Measurements from ENCODE around the gene CCDC24.

The CCDC24 gene

DNA sequence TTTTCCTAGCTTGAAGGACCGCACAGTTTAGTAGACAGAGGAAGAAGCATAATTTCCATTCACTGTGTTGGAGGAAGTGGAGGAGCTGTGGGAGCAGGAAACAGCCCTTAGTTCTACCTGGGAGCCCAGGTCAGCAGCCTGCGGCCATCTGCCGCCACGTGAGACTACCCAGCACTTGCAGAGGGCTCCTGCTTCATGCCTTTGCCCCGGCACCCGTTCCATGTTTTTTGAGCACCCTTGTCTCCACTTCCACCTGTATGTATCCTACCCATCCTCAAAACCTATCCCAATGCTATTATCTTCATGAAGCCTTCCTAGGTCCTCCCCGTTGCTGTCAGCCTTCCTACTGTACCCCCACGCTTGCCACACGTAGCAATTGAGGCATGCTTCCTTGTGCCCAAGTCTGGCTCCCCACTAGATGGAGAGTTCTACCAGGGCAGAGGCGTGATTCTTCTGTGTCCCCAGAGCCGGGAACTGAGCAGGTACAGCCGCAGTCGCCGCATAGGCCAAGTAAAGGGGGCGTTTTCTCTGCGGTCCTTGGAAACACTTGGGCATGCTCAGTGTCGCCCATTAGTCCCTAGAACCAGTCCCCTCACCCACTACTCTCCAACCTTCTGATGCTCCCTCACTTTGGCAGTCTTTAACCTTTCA, 38.0 kb downstream of the CCDC24 start:
- DNase-seq, result no peak

DNA sequence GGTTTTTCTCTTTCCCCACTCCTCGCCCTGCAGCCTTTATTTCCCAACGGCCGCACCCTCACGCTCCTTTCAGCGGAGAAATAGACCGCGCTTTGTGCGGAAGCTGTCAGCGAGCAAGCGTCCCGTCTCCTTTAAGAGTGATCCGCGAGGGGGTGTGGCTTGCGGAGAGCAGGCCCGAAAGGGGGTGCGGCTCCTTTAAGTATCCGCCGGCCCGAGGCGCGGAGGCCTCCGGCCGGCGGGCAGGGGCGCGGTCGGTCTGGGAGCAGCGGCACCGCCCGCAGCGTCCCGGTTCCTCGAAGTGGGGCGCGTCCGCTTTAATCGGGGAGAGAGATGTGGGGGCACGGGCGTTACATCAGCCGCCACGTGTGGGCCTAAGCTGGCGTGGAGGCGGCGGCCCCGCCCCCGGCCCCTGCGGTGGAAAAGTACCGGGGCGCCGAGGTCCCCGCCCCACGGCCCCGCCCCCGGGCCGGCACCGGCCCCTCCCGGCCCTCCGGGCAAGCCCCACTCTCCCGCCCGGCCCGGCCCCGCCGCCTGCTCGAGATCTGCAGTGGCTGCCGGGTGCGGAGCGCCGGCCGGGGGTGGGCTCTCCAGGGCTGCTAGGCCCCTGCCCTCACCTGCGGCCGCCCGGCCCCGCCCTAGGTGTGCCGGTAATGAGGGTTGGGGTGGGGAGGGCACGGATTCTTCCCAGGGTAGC, 38.7 kb downstream of the CCDC24 start:
- peak; percentile 46 for DNase-seq

DNA sequence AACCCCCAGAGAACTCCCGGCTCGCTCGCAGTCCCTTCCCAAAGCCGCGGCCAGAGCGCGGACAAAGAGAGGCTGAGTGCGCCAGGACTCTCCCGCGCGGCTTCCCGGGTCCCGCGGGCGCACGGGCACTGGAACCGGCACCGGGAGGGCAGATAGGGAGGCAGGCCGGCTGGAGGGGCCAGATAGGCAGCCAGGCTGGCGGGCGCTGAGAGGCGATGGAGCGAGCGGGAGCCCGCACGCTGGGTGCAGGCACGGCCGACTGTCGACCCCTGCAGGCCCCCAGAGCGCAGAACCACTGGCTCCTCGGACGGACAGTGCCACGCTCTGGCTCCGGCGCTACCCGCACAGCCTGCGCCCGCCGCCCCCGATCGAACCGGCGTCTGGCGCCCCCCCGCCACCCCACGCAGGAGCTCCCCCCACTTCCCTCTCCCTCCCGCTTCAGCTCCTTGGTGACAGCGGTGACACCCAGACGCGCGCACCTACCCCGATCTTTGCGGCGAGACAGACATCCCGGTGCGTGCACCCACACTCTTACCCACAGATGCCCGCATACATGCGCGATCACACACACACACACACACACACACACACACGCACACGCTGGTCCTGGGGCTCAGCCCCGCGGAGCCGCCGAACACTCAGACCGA, 39.3 kb downstream of the CCDC24 start:
- no peak for DNase-seq

DNA sequence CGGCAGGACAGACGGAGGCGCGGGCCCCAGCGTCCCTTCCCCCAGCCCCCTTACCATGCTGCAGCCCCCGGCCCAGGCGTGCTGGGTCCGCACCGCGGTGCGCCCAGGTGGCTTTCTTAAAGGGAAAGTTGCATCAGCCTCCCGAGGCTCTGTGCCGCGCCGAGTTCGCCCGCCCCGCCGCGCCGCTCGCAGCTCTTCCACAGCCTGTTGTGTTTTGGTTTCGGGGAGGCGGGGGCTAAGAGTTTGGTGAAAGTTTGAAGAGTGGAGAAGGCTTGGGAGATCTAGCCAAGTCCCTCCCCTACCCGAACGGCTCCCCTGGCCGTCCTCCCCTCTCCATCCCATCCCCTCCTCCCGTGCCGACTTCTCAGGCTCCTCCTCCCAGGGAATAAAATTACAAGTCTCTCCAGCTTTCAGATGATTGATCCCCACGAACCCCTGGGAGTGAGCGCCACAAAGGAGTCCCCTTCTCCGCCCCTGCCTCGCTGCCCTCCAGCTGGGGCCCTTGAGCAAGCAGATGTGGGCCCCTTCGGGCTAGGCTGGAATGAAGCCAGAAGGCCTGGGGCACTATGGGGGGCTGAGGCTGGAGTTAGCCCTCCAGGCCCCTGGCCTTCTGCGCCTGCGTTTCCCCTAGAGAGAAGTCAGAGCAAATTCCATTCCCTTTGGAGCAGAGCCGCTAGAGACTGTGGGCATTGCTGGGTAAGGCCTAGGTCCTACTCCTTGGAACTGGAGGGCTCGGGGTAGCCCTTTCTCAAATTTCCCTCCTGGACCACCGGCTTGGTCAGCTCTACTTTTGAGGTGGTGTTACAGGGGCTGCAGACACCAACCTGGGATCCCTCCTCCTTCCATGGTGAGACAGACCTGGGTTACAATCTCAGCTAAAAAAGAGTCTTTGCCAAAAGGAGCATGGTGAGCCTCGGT, 40.1 kb downstream of the CCDC24 start, which contains the start of gene SLC6A9:
SLC6A9 (minus strand) TSS at position 211 of the 918 bp plus-strand sequence. CDS start 7,185 bp downstream, outside the sequence.
- no peak for DNase-seq

DNA sequence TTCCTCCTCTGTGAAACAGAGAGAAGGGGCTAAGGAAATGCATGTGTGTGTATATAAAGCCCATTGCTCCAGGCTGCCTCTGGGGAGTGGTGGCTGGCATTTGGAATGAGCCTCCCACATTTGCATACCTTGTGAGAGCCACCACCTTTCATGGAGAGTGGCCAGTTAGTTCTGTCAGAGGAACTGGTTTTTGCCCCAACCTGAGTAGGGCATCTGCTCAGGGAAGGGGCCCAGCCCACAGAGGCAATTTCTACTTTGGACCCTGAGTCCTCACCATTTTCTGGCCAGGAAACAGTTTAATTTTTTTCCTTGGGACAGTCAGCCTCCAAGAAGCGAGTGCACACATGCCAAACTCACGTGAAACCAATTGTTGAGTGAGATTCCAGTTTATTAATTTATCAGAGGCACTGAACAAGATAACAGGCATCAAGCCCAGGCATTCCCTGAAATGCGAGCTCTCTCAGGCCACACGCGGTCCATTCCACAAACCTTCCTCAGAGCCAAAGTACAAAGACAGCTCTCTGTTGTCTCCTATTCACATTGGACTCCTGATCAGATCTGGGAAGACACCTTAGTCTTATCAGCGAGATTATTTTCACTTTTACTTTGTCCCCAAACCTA, 40.9 kb downstream of the CCDC24 start:
- no peak for DNase-seq

DNA sequence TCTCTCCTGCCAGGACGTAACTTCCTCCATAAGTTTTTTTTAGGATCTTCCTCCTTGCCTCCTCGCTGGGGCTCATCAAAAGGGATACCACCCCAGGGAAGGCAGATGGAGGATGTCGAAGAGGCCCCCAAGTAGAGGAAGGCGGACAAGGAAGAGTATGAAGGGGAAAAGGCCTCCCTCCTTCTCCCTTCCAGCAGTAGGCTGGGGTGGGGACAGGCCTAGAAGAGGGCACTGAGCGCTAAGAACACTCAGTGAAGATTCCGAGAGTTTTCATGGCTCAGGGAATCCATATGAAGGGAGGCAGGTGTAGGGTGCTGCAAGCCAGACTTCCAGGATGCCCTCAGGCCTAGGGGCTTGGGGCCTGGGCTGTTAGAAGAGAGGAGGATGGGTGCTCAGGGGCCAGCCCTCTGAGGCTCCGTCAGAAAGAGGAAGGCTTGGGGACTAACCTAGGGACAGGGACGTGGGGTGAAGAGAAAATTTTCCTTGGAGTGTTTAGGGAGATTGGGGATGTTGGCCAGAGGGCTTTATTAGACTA, 41.7 kb downstream of the CCDC24 start:
- no peak for DNase-seq

DNA sequence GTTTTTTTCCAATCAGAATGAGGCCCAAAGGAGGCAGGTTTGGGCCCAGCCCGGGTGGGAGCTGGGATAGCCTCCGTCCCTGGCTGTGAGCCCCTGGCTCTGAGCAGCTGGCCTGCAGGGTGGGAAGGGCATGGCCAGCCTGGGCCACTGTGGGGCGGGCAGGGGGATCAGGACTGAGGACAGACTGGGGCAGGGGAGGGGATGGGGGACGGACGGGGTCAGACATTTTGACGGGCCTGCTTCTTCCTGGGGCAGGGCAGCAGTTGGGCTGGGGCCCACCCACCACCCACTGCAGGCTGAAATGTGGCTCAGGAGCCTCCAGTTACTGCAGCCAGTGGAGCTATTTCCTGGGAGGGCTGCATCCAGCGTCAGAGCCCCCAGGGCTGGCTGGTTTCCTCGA, 42.4 kb downstream of the CCDC24 start:
- DNase-seq, result no peak

DNA sequence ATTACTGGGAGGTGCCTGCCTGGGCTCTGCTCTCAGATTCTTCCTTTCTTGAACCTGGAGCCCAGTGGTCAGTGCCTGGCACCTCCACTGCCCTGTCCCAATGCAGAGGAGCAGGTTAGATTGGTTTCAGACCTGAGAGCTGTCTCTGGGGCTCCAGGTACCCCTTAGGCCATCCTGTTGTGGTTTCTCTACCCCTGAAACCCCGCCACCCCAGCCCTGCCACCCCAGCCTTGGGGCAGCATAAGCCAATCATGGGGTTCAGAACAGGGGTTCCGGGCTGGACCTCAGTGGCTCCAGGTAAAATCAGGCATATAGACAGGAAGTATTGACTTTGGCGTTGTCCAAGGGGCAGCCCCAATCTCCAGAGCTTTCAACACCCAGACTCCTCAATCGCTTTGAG, 43.0 kb downstream of the CCDC24 start:
- no peak for DNase-seq

DNA sequence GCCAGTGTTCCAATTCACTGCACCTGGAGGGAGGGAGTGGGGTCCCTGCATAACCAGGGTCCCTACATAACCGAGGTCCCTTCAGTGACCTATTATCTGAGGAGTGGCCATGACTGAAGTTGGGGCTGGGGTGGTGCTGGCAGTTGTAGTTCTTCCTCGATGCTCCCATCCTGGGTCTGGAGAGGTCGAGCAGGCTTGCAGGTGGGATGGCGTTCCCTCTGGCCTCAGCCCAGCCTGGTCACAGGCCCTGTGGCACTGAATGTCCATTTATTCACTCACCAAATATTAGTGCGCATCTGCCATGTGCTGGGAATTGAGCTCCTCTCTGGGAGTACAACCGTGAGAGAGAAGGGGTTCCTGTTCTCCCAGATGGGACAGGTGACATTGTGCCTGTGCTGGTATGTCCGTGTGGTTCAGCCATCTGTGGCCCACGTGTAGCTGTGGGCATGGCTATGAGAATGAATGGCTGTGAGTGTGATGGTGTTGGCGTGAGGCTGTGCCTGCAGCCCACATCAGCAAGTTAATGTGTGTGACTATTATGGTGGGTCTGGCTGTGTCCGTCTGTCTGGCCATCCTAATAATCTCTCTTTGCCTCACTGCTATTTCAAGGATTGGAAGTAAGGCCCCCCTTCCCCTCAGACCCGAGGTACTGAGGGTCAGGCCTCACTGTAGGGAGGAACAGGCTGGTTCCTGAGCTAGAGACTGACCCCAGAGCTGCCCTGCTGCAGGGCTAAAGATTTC, 43.7 kb downstream of the CCDC24 start:
- no peak for DNase-seq

DNA sequence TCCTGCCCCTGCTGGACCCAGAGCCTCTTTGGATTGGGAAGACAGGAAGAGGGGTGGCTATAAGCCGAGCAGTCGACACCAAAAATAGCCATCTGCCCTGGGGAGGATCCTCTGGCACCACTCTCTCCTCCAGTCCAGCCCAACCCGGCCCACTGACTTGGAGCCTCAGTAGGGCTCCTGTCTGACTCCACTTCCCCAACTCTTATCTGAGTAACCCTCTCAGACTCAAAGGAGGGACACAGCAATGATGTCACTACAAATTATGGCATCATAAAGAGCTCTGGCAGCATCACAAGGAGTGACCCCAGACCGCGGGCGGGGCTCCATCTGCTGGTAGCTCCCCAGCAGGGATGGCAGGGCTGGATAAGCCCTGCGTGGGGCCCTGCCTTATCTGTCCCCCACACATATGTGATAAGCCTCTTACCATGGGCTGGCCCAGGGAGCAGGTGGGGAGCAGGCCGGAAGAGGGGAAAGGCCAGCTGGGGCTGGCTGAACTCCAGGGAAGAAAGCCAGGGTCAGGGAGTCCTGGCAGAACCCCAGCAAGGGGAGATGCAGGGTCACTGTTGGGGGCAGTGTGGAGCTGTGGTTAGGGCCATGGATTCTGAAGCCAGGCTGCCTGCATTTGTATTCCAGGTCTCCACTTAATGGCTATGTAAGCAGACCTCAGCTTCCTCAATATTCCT, 44.5 kb downstream of the CCDC24 start:
- no peak for DNase-seq

DNA sequence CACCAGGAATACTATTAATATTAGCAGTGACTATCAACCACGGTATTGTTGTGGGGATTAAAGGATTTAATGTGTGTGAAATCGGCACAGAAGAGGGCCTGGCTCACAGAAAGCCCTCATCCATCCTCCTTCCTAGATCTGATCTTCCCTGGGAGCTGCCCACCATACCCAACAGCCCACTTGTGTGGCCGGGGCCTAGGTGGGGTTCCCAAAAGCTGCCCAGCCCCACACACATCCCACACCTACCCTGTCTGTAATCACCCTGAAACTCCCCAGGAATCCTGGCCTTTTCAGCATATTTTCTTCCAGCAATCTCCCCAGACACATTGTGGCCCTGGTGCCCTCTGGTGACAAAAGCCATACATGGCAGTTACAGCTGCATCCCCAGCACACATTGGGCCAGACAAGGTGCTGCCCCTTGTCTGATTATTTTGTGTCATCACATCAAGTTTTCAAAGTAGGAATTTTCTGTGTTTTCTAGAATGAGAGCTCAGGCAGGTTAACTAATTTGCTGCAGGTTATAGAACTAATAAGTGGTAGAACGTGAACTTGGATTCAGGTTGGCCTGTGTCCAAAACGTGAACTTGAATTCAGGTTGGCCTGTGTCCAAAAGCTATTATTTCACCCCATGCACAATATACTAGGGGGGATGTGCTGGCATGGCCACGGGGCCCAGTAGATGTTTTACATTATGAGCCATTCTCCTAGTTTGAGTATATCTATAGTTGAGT, 45.2 kb downstream of the CCDC24 start:
- DNase-seq, result peak; percentile 30

DNA sequence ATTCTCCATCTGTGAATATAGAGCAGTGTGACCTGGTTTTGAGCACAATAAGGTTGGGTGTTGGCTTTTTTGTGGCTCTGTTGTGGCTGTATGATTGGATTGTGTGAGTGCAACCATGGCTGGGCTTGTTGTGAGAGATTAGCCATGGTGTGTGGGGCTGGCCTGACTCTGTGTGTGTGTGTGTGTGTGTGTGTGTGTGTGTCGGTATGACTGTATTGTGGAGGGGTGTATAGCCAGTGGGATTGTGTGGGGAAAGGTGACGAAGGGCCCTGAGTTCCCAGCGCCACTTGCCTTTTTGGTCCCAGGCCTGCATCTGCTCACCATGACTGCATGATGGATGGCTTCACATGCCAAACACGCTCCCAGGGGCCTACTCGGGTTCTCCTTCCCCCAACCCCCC, 45.8 kb downstream of the CCDC24 start:
- no peak for DNase-seq

DNA sequence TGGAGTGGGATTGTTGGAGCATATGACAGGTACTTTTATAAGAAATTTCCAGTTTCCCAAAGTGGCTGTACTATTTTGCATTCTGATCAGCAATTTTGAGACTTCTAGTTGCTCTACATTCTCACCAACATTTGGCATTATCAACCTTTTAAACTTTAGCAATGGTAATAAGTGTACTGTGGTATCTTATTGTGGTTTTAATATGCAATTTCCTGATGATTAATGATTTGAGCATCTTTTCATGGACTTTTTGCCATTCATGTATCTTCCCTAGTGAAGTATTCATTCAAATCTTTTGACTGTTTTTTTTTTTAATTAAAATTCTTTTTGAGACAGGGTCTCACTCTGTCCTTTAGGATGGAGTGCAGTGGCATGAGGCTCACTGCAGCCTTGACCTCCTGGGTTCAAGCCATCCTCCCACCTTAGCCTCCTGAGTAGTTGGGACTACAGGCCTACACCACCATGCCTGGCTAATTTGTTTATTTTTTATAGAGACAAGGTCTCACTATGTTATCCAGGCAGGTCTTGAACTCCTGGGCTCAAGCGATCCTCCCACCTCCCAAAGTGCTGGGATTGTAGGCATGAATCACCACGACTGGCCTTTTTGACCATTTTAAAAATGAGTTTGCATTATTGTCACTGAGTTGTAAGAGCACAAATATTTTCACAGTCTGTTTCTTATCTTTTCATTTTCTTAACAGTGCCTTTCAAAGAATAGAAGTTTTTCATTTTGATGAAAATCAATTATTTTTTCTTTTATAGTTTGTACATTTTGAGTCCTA, 47.7 kb downstream of the CCDC24 start:
- DNase-seq, result no peak

DNA sequence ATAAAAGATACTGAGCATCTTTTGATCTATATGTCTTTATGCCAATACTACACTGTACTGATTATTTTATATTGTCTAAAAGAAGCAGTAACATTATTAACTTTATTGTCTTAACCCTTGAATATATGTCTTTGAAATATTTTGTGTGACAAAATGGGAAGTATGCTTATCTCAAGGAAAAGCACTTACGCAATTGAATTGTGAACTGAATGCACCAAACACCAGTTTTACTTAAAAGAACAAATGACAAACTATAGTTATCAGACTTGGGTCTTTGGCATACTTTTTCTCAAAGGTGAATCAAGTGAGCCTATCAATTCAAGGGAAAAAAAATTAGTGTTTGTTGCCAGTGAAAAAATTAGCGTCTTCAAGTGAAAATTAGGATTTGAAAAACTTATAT, 49.0 kb downstream of the CCDC24 start:
- DNase-seq, result no peak

DNA sequence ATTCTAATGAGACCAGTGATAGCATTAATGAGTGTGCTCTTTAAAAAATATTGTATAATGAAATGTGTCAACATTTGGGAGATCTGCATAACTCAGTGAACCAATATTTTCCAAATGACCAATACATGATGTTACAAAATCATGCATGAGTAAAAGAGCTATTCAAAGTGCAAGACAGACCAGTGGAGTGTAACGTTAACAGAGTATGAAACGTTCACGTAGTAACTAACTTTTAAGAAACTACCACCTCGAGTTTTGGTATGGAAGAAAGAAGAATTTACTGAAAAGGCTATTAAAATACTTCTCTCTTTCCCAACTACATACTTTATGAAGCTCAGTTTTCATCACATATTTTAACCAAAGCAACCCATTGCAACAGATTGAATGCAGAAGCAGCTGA, 49.4 kb downstream of the CCDC24 start:
- DNase-seq, result no peak

DNA sequence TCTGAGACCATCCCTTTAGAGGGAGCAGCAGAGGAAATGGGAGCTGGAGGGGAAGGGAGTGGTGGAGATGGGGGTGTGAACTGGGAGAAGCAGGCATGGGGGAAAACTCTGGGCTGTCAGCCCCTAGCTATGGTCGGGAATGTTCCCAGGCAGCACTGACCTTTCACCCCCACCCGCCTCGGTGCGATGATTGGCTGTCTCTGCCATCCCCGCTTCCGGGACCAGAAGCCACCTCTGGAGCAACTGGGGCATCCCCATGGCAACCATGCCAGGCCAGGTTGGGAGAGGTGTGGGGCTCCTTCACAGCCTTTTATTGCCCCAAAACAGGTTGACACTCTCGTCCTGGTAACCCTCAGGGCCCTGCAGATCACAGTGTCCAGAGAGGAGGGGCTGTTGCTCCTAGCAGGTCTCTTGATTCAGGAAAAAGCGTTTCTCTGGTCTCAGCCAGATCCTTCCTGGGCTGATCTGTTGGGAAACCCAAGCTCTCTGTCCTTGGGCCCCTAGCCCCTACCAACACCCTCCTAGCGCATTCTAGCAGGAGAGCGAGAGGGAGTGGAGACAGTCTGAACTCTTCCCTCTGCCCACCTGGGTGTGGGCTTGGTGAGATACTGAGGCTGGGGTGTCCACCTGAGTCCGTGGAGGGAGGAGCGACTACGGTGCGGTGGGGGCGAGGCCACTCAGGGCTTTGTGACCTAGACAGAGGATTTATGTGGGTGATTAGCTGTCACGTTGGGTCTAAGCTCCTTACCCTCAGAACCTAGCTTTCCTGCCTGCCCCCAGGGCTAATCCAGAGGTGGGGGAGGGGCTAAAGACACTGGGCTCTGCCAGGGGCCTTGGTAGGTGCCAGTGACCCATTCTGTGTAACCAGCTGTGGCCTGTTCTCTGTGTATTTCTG, 52.0 kb downstream of the CCDC24 start:
- no peak for DNase-seq

DNA sequence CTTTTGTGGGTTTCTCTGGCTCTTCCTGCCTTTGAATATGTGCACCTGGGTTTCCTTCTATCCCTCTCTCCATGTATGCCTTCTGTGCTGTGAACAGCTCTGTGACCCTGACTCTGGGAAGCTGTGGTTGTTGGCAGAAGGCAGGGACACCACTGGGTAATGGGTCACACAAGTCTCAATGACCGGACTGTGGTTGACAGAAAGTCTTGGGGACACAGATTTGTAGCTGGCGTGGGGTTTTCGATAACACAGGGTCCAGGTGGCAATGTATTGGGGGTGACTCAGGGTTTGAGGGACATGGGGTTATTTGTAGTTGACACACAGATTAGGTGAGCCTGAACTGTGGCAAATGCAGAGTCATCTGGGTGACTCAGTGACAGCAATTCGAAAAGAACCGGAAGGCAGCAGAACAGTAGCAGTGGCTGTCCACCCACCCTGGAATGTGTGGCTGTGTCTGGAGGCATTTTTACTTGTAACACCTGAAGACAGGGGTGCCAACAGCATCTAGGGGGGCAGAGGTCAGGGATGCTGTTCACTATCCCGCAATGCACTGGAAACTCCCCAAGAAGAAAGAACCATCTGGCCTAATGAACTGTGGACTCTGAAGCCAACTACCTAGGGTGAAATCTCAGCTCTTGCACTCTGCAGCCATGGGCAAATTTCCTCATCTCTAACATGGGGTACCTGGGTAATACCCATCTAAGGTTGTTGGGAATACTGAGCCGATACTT, 52.8 kb downstream of the CCDC24 start:
- no peak for DNase-seq

DNA sequence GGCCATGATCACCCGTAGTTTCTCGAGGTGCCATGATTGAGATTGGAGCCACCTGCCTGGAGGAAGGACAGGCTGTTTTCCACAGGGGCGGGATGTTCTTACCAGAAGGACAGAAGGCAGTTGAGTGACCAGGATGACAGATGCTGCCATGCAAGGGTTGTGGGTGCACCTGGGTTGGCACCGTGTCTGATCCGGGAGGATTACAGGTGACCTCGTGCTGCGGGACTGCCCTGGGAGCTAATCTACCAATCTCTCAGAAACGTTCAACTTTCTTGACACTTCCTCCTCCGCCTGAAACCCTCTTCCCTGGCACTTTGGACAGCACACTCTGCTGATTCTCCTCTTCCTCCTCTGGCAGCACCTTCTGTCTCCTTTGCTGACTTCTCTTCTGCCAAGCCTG, 53.7 kb downstream of the CCDC24 start:
- DNase-seq, result no peak
